Activated CD8-positive, alpha-beta T cell treated with anti-CD3 and anti-CD28 coated beads for 36 hours (primary cell): Measurements from ENCODE around the gene OPA1. TPM values are rescaled to one million over a fixed set of nuclear protein-coding genes. Genes with fewer than 3 reads are reported as not detected.

Experiments used
- ATAC-seq: fragments of 200-7000 bp; cut with Tn5 transposase; one replicate; pipeline ENCODE4 v1.10.0; 2021; ENCODE audit warnings: mild to moderate bottlenecking, moderate library complexity
- CTCF ChIA-PET: fragments of 350-600 bp; sonication (Branson Sonifier 250); formaldehyde crosslinking; loops from one replicate; lab custom pipeline; 2021; ENCODE audit warnings: antibody characterized with exemption; lab: Charles Lee
- POLR2A ChIA-PET: fragments of 350-600 bp; sonication (Branson Sonifier 250); formaldehyde crosslinking; loops from one replicate; lab custom pipeline; 2021; ENCODE audit warnings: antibody characterized with exemption; lab: Charles Lee
- DNase-seq: peaks from one replicate; pipeline ENCODE4 v3.0.0-alpha.2; 2020
- H3K27ac Mint-ChIP-seq: one replicate; pipeline ENCODE4 v1.8.0; 2021; ENCODE audit warnings: mild to moderate bottlenecking, mixed read lengths
- H3K27me3 Mint-ChIP-seq: one replicate; pipeline ENCODE4 v1.8.0; 2021; ENCODE audit warnings: mixed read lengths
- H3K36me3 Mint-ChIP-seq: one replicate; pipeline ENCODE4 v1.8.0; 2021; ENCODE audit warnings: low read depth, mixed read lengths
- H3K4me1 Mint-ChIP-seq: one replicate; pipeline ENCODE4 v1.8.0; 2021; ENCODE audit warnings: low read depth, mixed read lengths
- H3K4me3 Mint-ChIP-seq: one replicate; pipeline ENCODE4 v1.8.0; 2021; ENCODE audit warnings: mild to moderate bottlenecking, moderate library complexity, mixed read lengths
- H3K9me3 Mint-ChIP-seq: one replicate; pipeline ENCODE4 v1.8.0; 2021; ENCODE audit warnings: mixed read lengths
- CTCF ChIP-seq: fragments of 200-600 bp; IDR thresholded peaks from one replicate; pipeline ENCODE4 v1.8.0; 2022; ENCODE audit warnings: antibody characterized with exemption, mild to moderate bottlenecking
- intact Hi-C: fragments of 100-400 bp; cut with micrococcal nuclease; formaldehyde crosslinking; loops from one replicate; pipeline ENCODE4 v1.10.0; 2022
- total RNA-seq, 2 experiments: library from RNA; stranded (reverse); gene quantifications; one replicate each; pipeline ENCODE4 v1.2.3, GENCODE V29; 2021

Gene OPA1
- total RNA-seq, 2 experiments from 2014 or later, result 84.8 to 104 TPM

GRCh38 chr3:193641440-193641775 lies 48.4 kb downstream of the OPA1 start:
- ChIA-PET POLR2A (interaction anchor here (1.6 kb wide), 1 partner anchor 21 kb away, joined by 4 read pairs; no protein-coding TSS in a partner anchor), CTCF (interaction anchor here (0.9 to 2.2 kb wide), 4 partner anchors 24 to 49 kb away, joined by 3 to 8 read pairs (median 4); no protein-coding TSS in a partner anchor)
- no peak for ATAC-seq
- H3K27me3 Mint-ChIP-seq, result no peaks in the 10 kb centered on the region
- H3K4me3 Mint-ChIP-seq, result no peak overlapping the region
- H3K4me1 Mint-ChIP-seq, result no peaks in the 10 kb centered on the region
- no peak overlapping the region for H3K27ac Mint-ChIP-seq
- H3K9me3 Mint-ChIP-seq, result no peaks in the 10 kb centered on the region
- peaks cover 31% of the 10 kb centered on the region for H3K36me3 Mint-ChIP-seq
- DNase-seq, result no peak
- no peak for TF ChIP-seq CTCF
- intact Hi-C loops, result no loop called here

- Mint-ChIP-seq H3K27ac (no peak overlapping the region), H3K27me3 (no peaks in the 10 kb centered on the region), H3K4me3 (no peak overlapping the region), H3K4me1 (no peaks in the 10 kb centered on the region), H3K9me3 (no peaks in the 10 kb centered on the region), H3K36me3 (peaks cover 48% of the 10 kb centered on the region)
- ChIA-PET CTCF (interaction anchor here (0.8 to 1.9 kb wide), 3 partner anchors 12 to 670 kb away, joined by 3 to 12 read pairs (median 5); no protein-coding TSS in a partner anchor), POLR2A (no interaction called here)
- DNase-seq, result no peak
- no peak for TF ChIP-seq CTCF
- no peak for ATAC-seq
- intact Hi-C loops, result no loop called here
Observed at GRCh38 chr3:193645806-193646205, 52.8 kb downstream of the OPA1 start.

- Mint-ChIP-seq H3K36me3 (peaks cover 44% of the 10 kb centered on the region), H3K9me3 (no peaks in the 10 kb centered on the region), H3K4me1 (no peaks in the 10 kb centered on the region), H3K27me3 (no peaks in the 10 kb centered on the region), H3K27ac (no peak overlapping the region), H3K4me3 (no peak overlapping the region)
- intact Hi-C loops, result no loop called here
- ChIA-PET POLR2A (no interaction called here), CTCF (interaction anchor here (1.1 kb wide), 1 partner anchor 15 kb away, joined by 3 read pairs; no protein-coding TSS in a partner anchor)
- no peak for TF ChIP-seq CTCF
- DNase-seq (no peak), ATAC-seq (no peak)
Observed at GRCh38 chr3:193648542-193649076, 55.6 kb downstream of the OPA1 start.

- Mint-ChIP-seq H3K4me1 (no peaks in the 10 kb centered on the region), H3K9me3 (no peaks in the 10 kb centered on the region), H3K27me3 (no peaks in the 10 kb centered on the region), H3K4me3 (no peak overlapping the region), H3K36me3 (peaks cover 36% of the 10 kb centered on the region), H3K27ac (no peak overlapping the region)
- POLR2A ChIA-PET, result no interaction called here
- intact Hi-C loops, result no loop called here
- CTCF ChIA-PET, result no interaction called here
- DNase-seq (no peak), ATAC-seq (no peak)
- TF ChIP-seq CTCF, result no peak
Observed at GRCh38 chr3:193650585-193650984, 57.6 kb downstream of the OPA1 start.

GRCh38 chr3:193655831-193656433 lies 62.9 kb downstream of the OPA1 start:
- DNase-seq (no peak), ATAC-seq (no peak)
- ChIA-PET CTCF (interaction anchor here (1.1 to 1.5 kb wide), 2 partner anchors 9 to 12 kb away, joined by 3 to 7 read pairs; no protein-coding TSS in a partner anchor), POLR2A (no interaction called here)
- Mint-ChIP-seq H3K4me1 (no peaks in the 10 kb centered on the region), H3K27me3 (no peaks in the 10 kb centered on the region), H3K27ac (no peak overlapping the region), H3K9me3 (no peaks in the 10 kb centered on the region), H3K36me3 (peaks cover 25% of the 10 kb centered on the region), H3K4me3 (no peak overlapping the region)
- intact Hi-C loops, result no loop called here
- TF ChIP-seq CTCF, result no peak
